Gastroesophageal sphincter (tissue), 4 donors: Measurements from ENCODE around the gene ARSK. TPM values are rescaled to one million over a fixed set of nuclear protein-coding genes. Genes with fewer than 3 reads are reported as not detected.

ENCODE experiments used
- ATAC-seq: fragments of 150-250 bp; one replicate; pipeline ENCODE4 v1.9.1; 2016; ENCODE audit warnings: mild to moderate bottlenecking, moderate library complexity
- H3K27ac ChIP-seq, 4 donors: fragments of 200-600 bp; sonication (generic) in 3 of 4; 1 replicate in 3 of 4; 2 replicates in 1 of 4; pipeline ENCODE4 v1.5.1; 2016 to 2019
- H3K27me3 ChIP-seq: fragments of 200-600 bp; sonication (generic); one replicate; pipeline ENCODE4 v1.5.1; 2019
- H3K36me3 ChIP-seq, 2 donors: fragments of 200-600 bp; sonication (generic); one replicate each; pipeline ENCODE4 v1.5.1; 2019; ENCODE audit warnings: control low read depth in 1 of 2
- H3K4me1 ChIP-seq, 3 donors: fragments of 200-600 bp; sonication (generic); 1 replicate in 2 of 3; 2 replicates in 1 of 3; pipeline ENCODE4 v1.5.1; 2016 to 2019; ENCODE audit warnings: control low read depth in 2 of 3
- H3K4me3 ChIP-seq, 2 donors: fragments of 200-600 bp; sonication (generic); one replicate each; pipeline ENCODE4 v1.5.1; 2019; ENCODE audit warnings: mild to moderate bottlenecking in 1 of 2, moderate library complexity in 1 of 2
- H3K9me3 ChIP-seq, 3 donors: fragments of 200-600 bp; sonication (generic); one replicate each; pipeline ENCODE4 v1.5.1; 2017 to 2019; ENCODE audit warnings: control low read depth in 2 of 3
- EP300 ChIP-seq: sonication (generic); formaldehyde crosslinking; IDR thresholded peaks from one replicate; pipeline ENCODE4 v1.6.1; 2017; ENCODE audit warnings: antibody characterized with exemption, mild to moderate bottlenecking
- POLR2A ChIP-seq, 2 donors: fragments of 450-650 bp; IDR thresholded peaks; one replicate each; pipeline ENCODE4 v1.6.1; 2017; ENCODE audit warnings: antibody characterized with exemption in 2 of 2, mild to moderate bottlenecking in 2 of 2, moderate library complexity in 1 of 2
- POLR2AphosphoS5 ChIP-seq: sonication (generic); formaldehyde crosslinking; IDR thresholded peaks from one replicate; pipeline ENCODE4 v1.6.1; 2017; ENCODE audit warnings: antibody characterized with exemption
- WGBS, 2 donors: methylation state at CpG; one replicate each; pipeline ENCODE4 v1.1.5; 2018; ENCODE audit warnings: low coverage in 1 of 2; 5-methylcytosine and 5-hydroxymethylcytosine counted together
- total RNA-seq, 4 donors: library from RNA; depleted of rRNA; stranded (reverse); fragments of >200 nt; gene quantifications; one replicate each; pipeline ENCODE4 v1.1.0, GENCODE V29; 2016
- TF ChIP-seq, protein P1 (sequence below), 4 experiments: fragments of 200-600 bp in 2 of 4; fragments of 450-650 bp in 2 of 4; sonication (generic) in 1 of 4; IDR thresholded peaks; one replicate each; pipeline ENCODE4 v1.5.1; 2017 to 2019; ENCODE audit warnings: antibody characterized with exemption in 4 of 4, mild to moderate bottlenecking in 2 of 4, moderate library complexity in 2 of 4

ARSK gene
- total RNA-seq, 4 donors from 2014 or later = 7.8 to 10.9 (median 8.6) TPM

- Histone ChIP-seq H3K9me3 (no peaks in the 10 kb centered on the region), H3K27me3 (no peaks in the 10 kb centered on the region), H3K27ac (no peak overlapping the region), H3K36me3 (peaks cover 1 to 61% of the 10 kb centered on the region in 2 donors), H3K4me3 (no peak overlapping the region), H3K4me1 (peaks cover 0 to 18% (median 0%) of the 10 kb centered on the region in 3 donors)
- TF ChIP-seq, protein P1, sequence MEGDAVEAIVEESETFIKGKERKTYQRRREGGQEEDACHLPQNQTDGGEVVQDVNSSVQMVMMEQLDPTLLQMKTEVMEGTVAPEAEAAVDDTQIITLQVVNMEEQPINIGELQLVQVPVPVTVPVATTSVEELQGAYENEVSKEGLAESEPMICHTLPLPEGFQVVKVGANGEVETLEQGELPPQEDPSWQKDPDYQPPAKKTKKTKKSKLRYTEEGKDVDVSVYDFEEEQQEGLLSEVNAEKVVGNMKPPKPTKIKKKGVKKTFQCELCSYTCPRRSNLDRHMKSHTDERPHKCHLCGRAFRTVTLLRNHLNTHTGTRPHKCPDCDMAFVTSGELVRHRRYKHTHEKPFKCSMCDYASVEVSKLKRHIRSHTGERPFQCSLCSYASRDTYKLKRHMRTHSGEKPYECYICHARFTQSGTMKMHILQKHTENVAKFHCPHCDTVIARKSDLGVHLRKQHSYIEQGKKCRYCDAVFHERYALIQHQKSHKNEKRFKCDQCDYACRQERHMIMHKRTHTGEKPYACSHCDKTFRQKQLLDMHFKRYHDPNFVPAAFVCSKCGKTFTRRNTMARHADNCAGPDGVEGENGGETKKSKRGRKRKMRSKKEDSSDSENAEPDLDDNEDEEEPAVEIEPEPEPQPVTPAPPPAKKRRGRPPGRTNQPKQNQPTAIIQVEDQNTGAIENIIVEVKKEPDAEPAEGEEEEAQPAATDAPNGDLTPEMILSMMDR (IDR thresholded peaks at IDR 0.05) = no peak
- TF ChIP-seq POLR2A (IDR thresholded peaks at IDR 0.05) (no peak), EP300 (no peak), POLR2AphosphoS5 (no peak)
- no peak for ATAC-seq
These were observed 21.1 kb upstream of the ARSK start for GRCh38 chr5:95533761-95534160.

- H3K36me3 ChIP-seq = peaks cover 0 to 76% of the 10 kb centered on the region in 2 donors
- no peak for TF ChIP-seq POLR2A (IDR thresholded peaks at IDR 0.05)
- no peak for TF ChIP-seq EP300
- TF ChIP-seq, protein P1 (IDR thresholded peaks at IDR 0.05) = no peak
- TF ChIP-seq POLR2AphosphoS5 = no peak
- 71 to 76% methylated on average over 2 of the region's 2 CpGs for WGBS, 2 donors
- H3K4me3 ChIP-seq = no peak overlapping the region
- ATAC-seq = no peak
- H3K27ac ChIP-seq = no peak overlapping the region
- H3K4me1 ChIP-seq = peaks cover 0 to 18% (median 0%) of the 10 kb centered on the region in 3 donors
- H3K27me3 ChIP-seq = no peaks in the 10 kb centered on the region
- H3K9me3 ChIP-seq = no peaks in the 10 kb centered on the region
These were observed 17.4 kb upstream of the ARSK start for GRCh38 chr5:95537501-95537900.

- H3K4me1 ChIP-seq = peaks cover 0 to 13% (median 0%) of the 10 kb centered on the region in 3 donors
- no peaks in the 10 kb centered on the region for H3K9me3 ChIP-seq
- TF ChIP-seq POLR2AphosphoS5 (no peak), POLR2A (IDR thresholded peaks at IDR 0.05) (no peak), EP300 (no peak)
- TF ChIP-seq, protein P1 (IDR thresholded peaks at IDR 0.05) = no peak
- no peak overlapping the region for H3K27ac ChIP-seq
- ATAC-seq = no peak
- H3K4me3 ChIP-seq = no peak overlapping the region
- peaks cover 0 to 90% of the 10 kb centered on the region in 2 donors for H3K36me3 ChIP-seq
- H3K27me3 ChIP-seq = no peaks in the 10 kb centered on the region
- 33 to 40% methylated on average over 3 of the region's 3 CpGs for WGBS, 2 donors
These were observed 11.7 kb upstream of the ARSK start for GRCh38 chr5:95543017-95543705.

- H3K9me3 ChIP-seq = no peaks in the 10 kb centered on the region
- TF ChIP-seq POLR2A (IDR thresholded peaks at IDR 0.05) = no peak
- H3K27me3 ChIP-seq = no peaks in the 10 kb centered on the region
- peaks cover 0 to 60% of the 10 kb centered on the region in 2 donors for H3K36me3 ChIP-seq
- peaks cover 0 to 23% (median 4%) of the 10 kb centered on the region in 3 donors for H3K4me1 ChIP-seq
- no peak overlapping the region for H3K4me3 ChIP-seq
- ATAC-seq = no peak
- no peak overlapping the region for H3K27ac ChIP-seq
These were observed 5.9 kb upstream of the ARSK start for GRCh38 chr5:95549030-95549429.

- Histone ChIP-seq H3K4me1 (peaks cover 3 to 33% (median 10%) of the 10 kb centered on the region in 3 donors), H3K9me3 (no peaks in the 10 kb centered on the region), H3K27ac (peak overlapping the region; percentile 29 to 94 (median 92)), H3K4me3 (peak overlapping the region; percentile 56 to 82), H3K27me3 (no peaks in the 10 kb centered on the region), H3K36me3 (peaks cover 0 to 10% of the 10 kb centered on the region in 2 donors)
- ATAC-seq = peak; percentile 1
- 3 to 6% methylated on average over 3 to 4 of the region's 6 CpGs for WGBS, 2 donors
- TF ChIP-seq EP300 (no peak), POLR2AphosphoS5 (no peak), POLR2A (IDR thresholded peaks at IDR 0.05) (no peak)
- TF ChIP-seq, protein P1 (IDR thresholded peaks at IDR 0.05) = no peak
These were observed 612 bp upstream of the ARSK start for GRCh38 chr5:95554331-95554646.
